ENCODE data around the gene FRMD6.

The FRMD6 gene

GRCh38 chr14:51616256-51616655 is 35.5 kb upstream of the FRMD6 start:
- no peak for DNase-seq (ENCODE audit: low spot score)
- TF ChIP-seq CTCF (IDR thresholded peaks at IDR 0.05; ENCODE audit: extremely low read depth, insufficient read depth, missing control alignments) = no peak
- in situ Hi-C loops (cut with MboI; ENCODE audit: low pct_unique_long_range_greater_than_20kb, low sequenced_read_pairs, unreplicated experiment) = no loop called here

GRCh38 chr14:51616724-51617409 is 34.8 kb upstream of the FRMD6 start:
- TF ChIP-seq CTCF (IDR thresholded peaks at IDR 0.05; ENCODE audit: extremely low read depth, insufficient read depth, missing control alignments) = no peak
- in situ Hi-C loops (cut with MboI; ENCODE audit: low pct_unique_long_range_greater_than_20kb, low sequenced_read_pairs, unreplicated experiment) = no loop called here
- no peak for DNase-seq (ENCODE audit: low spot score)

- no peak for DNase-seq (ENCODE audit: low spot score)
- in situ Hi-C loops (cut with MboI; ENCODE audit: low pct_unique_long_range_greater_than_20kb, low sequenced_read_pairs, unreplicated experiment) = no loop called here
- TF ChIP-seq CTCF (IDR thresholded peaks at IDR 0.05; ENCODE audit: extremely low read depth, insufficient read depth, missing control alignments) = no peak
Measured at GRCh38 chr14:51619561-51619960, 32.1 kb upstream of the FRMD6 start.

GRCh38 chr14:51620056-51620455 is 31.7 kb upstream of the FRMD6 start:
- no peak for TF ChIP-seq CTCF (IDR thresholded peaks at IDR 0.05; ENCODE audit: extremely low read depth, insufficient read depth, missing control alignments)
- in situ Hi-C loops (cut with MboI; ENCODE audit: low pct_unique_long_range_greater_than_20kb, low sequenced_read_pairs, unreplicated experiment) = no loop called here
- DNase-seq (ENCODE audit: low spot score) = no peak

GRCh38 chr14:51621654-51622053 is 30.1 kb upstream of the FRMD6 start:
- DNase-seq (ENCODE audit: low spot score) = no peak
- no peak for TF ChIP-seq CTCF (IDR thresholded peaks at IDR 0.05; ENCODE audit: extremely low read depth, insufficient read depth, missing control alignments)
- in situ Hi-C loops (cut with MboI; ENCODE audit: low pct_unique_long_range_greater_than_20kb, low sequenced_read_pairs, unreplicated experiment) = no loop called here

- TF ChIP-seq CTCF (IDR thresholded peaks at IDR 0.05; ENCODE audit: extremely low read depth, insufficient read depth, missing control alignments) = no peak
- no peak for DNase-seq (ENCODE audit: low spot score)
- in situ Hi-C loops (cut with MboI; ENCODE audit: low pct_unique_long_range_greater_than_20kb, low sequenced_read_pairs, unreplicated experiment) = no loop called here
Measured at GRCh38 chr14:51622376-51622775, 29.3 kb upstream of the FRMD6 start.

Data from GM13977 (cell line).